K562 (cell line): ENCODE data around the gene LRGUK. TPM values are rescaled to one million over a fixed set of nuclear protein-coding genes. Genes with fewer than 3 reads are reported as not detected.

Experiments
- CXXC5 ChIP-seq: fragments of 250-450 bp; sonication (Bioruptor Pico); IDR thresholded peaks from 2 replicates; pipeline ENCODE4 v1.8.0; 2022; ENCODE audit warnings: inconsistent platforms, mild to moderate bottlenecking, moderate library complexity
- FOXA1 ChIP-seq: fragments of 450-650 bp; IDR thresholded peaks from 2 replicates; pipeline ENCODE4 v1.6.1; 2016; ENCODE audit warnings: mild to moderate bottlenecking, borderline replicate concordance
- L3MBTL2 ChIP-seq: fragments of 450-650 bp; IDR thresholded peaks from 2 replicates; pipeline ENCODE4 v1.6.1; 2016; ENCODE audit warnings: mild to moderate bottlenecking, moderate library complexity
- PTTG1 ChIP-seq: fragments of 450-650 bp; IDR thresholded peaks from 2 replicates; pipeline ENCODE4 v1.6.1; 2016; ENCODE audit warnings: low read depth, mild to moderate bottlenecking, missing genetic modification characterization, missing compliant biosample characterization
- RBM22 ChIP-seq: fragments of 200-400 bp; formaldehyde crosslinking; IDR thresholded peaks from 2 replicates; pipeline ENCODE4 v1.6.1; 2018; ENCODE audit warnings: low read length, low read depth; ENCODE audit not compliant: poor library complexity, severe bottlenecking
- THRAP3 ChIP-seq: fragments of 450-650 bp; IDR thresholded peaks from 2 replicates; pipeline ENCODE4 v1.6.1; 2016; ENCODE audit warnings: mild to moderate bottlenecking, inconsistent platforms, borderline replicate concordance
- ZFP30 ChIP-seq: fragments of 250-450 bp; sonication (Bioruptor Pico); IDR thresholded peaks from 2 replicates; pipeline ENCODE4 v1.8.0; 2022; ENCODE audit warnings: moderate library complexity, mild to moderate bottlenecking, inconsistent platforms, borderline replicate concordance
- ZNF398 ChIP-seq: fragments of 250-450 bp; sonication (Bioruptor Pico); IDR thresholded peaks from 2 replicates; pipeline ENCODE4 v1.8.0; 2021; ENCODE audit warnings: moderate library complexity, mild to moderate bottlenecking, inconsistent platforms
- polyA plus RNA-seq, 8 experiments: library from polyadenylated mRNA; depleted of rRNA in 4 of 8; stranded (reverse) in 5 of 8; unstranded in 3 of 8; fragments of >200 nt; fragmentation: Nextera tagmentation in 2 of 8; fragmentation: Illumina TruSeq in 1 of 8; extraction: Ambion mirVana in 2 of 8; extraction: Trizol in 1 of 8; gene quantifications; 2 replicates each; pipeline versions ENCODE4 v1.2.1 to v1.2.3, GENCODE V29; 2011 to 2014; ENCODE audit warnings: inconsistent platforms in 1 of 8, missing spikeins in 1 of 8
- total RNA-seq, 7 experiments: library from RNA; depleted of rRNA in 6 of 7; stranded (reverse); fragments of >200 nt in 6 of 7; fragmentation: Illumina TruSeq in 2 of 7; extraction: Trizol in 2 of 7; gene quantifications; 2 replicates each; pipeline versions ENCODE4 v1.2.1 to v1.2.3, GENCODE V29; 2011 to 2021; ENCODE audit warnings: low replicate concordance in 1 of 7
- TF ChIP-seq, protein P1 (sequence below): fragments of 250-450 bp; sonication (Bioruptor Pico); IDR thresholded peaks from 2 replicates; pipeline ENCODE4 v1.8.0; 2022; ENCODE audit warnings: moderate library complexity, mild to moderate bottlenecking, inconsistent platforms
- TF ChIP-seq, protein P2 (sequence below): fragments of 450-650 bp; IDR thresholded peaks from 2 replicates; pipeline ENCODE4 v1.6.1; 2016; ENCODE audit warnings: mild to moderate bottlenecking
- TF ChIP-seq, protein P3 (sequence below): fragments of 450-650 bp; IDR thresholded peaks from 2 replicates; pipeline ENCODE4 v1.6.1; 2016; ENCODE audit warnings: mild to moderate bottlenecking, moderate library complexity

LRGUK gene
- total and polyA plus RNA-seq, 9 of the 15 experiments (the other 6 are each of a cell fraction or from before 2014, with no cell fraction given): 0.04 to 0.33 (median 0.18) TPM

GRCh38 chr7:134114992-134115391, 12.1 kb upstream of the LRGUK start (continued):
- no peak for TF ChIP-seq ZFP30
- TF ChIP-seq THRAP3: no peak
- TF ChIP-seq, protein P1, sequence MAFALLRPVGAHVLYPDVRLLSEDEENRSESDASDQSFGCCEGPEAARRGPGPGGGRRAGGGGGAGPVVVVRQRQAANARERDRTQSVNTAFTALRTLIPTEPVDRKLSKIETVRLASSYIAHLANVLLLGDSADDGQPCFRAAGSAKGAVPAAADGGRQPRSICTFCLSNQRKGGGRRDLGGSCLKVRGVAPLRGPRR (CRISPR knock-in tag): no peak
- TF ChIP-seq, protein P2, sequence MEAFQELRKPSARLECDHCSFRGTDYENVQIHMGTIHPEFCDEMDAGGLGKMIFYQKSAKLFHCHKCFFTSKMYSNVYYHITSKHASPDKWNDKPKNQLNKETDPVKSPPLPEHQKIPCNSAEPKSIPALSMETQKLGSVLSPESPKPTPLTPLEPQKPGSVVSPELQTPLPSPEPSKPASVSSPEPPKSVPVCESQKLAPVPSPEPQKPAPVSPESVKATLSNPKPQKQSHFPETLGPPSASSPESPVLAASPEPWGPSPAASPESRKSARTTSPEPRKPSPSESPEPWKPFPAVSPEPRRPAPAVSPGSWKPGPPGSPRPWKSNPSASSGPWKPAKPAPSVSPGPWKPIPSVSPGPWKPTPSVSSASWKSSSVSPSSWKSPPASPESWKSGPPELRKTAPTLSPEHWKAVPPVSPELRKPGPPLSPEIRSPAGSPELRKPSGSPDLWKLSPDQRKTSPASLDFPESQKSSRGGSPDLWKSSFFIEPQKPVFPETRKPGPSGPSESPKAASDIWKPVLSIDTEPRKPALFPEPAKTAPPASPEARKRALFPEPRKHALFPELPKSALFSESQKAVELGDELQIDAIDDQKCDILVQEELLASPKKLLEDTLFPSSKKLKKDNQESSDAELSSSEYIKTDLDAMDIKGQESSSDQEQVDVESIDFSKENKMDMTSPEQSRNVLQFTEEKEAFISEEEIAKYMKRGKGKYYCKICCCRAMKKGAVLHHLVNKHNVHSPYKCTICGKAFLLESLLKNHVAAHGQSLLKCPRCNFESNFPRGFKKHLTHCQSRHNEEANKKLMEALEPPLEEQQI: no peak
- no peak for TF ChIP-seq ZNF398 (CRISPR knock-in tag)
- no peak for TF ChIP-seq FOXA1
- no peak for TF ChIP-seq CXXC5 (CRISPR knock-in tag)
- TF ChIP-seq L3MBTL2: peak; percentile 81
- TF ChIP-seq RBM22: no peak
- TF ChIP-seq, protein P3, sequence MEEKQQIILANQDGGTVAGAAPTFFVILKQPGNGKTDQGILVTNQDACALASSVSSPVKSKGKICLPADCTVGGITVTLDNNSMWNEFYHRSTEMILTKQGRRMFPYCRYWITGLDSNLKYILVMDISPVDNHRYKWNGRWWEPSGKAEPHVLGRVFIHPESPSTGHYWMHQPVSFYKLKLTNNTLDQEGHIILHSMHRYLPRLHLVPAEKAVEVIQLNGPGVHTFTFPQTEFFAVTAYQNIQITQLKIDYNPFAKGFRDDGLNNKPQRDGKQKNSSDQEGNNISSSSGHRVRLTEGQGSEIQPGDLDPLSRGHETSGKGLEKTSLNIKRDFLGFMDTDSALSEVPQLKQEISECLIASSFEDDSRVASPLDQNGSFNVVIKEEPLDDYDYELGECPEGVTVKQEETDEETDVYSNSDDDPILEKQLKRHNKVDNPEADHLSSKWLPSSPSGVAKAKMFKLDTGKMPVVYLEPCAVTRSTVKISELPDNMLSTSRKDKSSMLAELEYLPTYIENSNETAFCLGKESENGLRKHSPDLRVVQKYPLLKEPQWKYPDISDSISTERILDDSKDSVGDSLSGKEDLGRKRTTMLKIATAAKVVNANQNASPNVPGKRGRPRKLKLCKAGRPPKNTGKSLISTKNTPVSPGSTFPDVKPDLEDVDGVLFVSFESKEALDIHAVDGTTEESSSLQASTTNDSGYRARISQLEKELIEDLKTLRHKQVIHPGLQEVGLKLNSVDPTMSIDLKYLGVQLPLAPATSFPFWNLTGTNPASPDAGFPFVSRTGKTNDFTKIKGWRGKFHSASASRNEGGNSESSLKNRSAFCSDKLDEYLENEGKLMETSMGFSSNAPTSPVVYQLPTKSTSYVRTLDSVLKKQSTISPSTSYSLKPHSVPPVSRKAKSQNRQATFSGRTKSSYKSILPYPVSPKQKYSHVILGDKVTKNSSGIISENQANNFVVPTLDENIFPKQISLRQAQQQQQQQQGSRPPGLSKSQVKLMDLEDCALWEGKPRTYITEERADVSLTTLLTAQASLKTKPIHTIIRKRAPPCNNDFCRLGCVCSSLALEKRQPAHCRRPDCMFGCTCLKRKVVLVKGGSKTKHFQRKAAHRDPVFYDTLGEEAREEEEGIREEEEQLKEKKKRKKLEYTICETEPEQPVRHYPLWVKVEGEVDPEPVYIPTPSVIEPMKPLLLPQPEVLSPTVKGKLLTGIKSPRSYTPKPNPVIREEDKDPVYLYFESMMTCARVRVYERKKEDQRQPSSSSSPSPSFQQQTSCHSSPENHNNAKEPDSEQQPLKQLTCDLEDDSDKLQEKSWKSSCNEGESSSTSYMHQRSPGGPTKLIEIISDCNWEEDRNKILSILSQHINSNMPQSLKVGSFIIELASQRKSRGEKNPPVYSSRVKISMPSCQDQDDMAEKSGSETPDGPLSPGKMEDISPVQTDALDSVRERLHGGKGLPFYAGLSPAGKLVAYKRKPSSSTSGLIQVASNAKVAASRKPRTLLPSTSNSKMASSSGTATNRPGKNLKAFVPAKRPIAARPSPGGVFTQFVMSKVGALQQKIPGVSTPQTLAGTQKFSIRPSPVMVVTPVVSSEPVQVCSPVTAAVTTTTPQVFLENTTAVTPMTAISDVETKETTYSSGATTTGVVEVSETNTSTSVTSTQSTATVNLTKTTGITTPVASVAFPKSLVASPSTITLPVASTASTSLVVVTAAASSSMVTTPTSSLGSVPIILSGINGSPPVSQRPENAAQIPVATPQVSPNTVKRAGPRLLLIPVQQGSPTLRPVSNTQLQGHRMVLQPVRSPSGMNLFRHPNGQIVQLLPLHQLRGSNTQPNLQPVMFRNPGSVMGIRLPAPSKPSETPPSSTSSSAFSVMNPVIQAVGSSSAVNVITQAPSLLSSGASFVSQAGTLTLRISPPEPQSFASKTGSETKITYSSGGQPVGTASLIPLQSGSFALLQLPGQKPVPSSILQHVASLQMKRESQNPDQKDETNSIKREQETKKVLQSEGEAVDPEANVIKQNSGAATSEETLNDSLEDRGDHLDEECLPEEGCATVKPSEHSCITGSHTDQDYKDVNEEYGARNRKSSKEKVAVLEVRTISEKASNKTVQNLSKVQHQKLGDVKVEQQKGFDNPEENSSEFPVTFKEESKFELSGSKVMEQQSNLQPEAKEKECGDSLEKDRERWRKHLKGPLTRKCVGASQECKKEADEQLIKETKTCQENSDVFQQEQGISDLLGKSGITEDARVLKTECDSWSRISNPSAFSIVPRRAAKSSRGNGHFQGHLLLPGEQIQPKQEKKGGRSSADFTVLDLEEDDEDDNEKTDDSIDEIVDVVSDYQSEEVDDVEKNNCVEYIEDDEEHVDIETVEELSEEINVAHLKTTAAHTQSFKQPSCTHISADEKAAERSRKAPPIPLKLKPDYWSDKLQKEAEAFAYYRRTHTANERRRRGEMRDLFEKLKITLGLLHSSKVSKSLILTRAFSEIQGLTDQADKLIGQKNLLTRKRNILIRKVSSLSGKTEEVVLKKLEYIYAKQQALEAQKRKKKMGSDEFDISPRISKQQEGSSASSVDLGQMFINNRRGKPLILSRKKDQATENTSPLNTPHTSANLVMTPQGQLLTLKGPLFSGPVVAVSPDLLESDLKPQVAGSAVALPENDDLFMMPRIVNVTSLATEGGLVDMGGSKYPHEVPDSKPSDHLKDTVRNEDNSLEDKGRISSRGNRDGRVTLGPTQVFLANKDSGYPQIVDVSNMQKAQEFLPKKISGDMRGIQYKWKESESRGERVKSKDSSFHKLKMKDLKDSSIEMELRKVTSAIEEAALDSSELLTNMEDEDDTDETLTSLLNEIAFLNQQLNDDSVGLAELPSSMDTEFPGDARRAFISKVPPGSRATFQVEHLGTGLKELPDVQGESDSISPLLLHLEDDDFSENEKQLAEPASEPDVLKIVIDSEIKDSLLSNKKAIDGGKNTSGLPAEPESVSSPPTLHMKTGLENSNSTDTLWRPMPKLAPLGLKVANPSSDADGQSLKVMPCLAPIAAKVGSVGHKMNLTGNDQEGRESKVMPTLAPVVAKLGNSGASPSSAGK: peak; percentile 55
- TF ChIP-seq PTTG1 (tag): no peak
